ENCODE results near the gene ABHD8.

DNA sequence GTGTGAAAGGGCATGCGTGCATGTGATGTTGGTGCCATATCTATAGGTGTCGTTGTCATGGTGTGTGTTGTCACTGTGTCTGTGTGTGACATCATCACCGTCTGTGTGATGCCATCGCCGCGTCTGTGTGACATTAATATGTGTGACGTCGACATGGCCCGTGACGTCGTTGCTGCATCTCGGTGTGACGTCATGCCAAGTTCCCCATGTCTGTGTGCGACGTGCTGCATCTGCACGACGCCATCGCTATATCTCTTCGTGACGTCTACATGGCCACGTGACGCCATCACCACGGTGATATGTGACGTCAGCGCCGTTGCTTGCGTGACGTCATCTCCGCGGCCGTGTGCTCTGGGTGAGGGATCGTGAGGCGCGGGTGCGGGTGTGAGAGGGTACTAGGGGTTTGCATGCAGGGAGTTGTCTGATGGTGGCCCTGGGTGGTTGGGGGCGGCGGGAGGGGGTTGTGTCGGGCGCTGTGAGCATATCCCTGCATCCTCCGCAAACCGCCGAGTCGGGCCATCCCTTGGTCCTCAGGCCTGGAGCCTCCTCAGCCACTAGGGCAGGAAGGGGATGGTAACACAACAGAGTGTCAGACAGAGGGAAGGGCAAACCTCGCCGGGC, 48.7 kb upstream of the ABHD8 start:
- TF ChIP-seq CTCF (IDR thresholded peaks at IDR 0.05) (no peak), POLR2AphosphoS5 (IDR thresholded peaks at IDR 0.05) (no peak)
